Measurements from ENCODE around the gene CIAO2B. TPM values are rescaled to one million over a fixed set of nuclear protein-coding genes. Genes with fewer than 3 reads are reported as not detected.
"Not testable (repeated sequence)": the region's sequence is repeated elsewhere in the genome, so short reads cannot be mapped to it uniquely, and the experiment has no call there.

Gene CIAO2B
- total RNA-seq, 2 donors from 2014 or later: 105 to 146 TPM

- Histone ChIP-seq H3K4me3 (no peak overlapping the region), H3K27me3 (no peaks in the 10 kb centered on the region), H3K36me3 (no peaks in the 10 kb centered on the region), H3K27ac (peak overlapping the region; percentile 22), H3K9me3 (no peaks in the 10 kb centered on the region), H3K9ac (ENCODE audit: low read depth in 2 of 2, low read length in 2 of 2) (peak overlapping the region in 1 of 2 donors; percentile 2), H3K4me1 (peaks cover 4% of the 10 kb centered on the region)
- intact Hi-C loops (cut with DNase I): no loop called here
- TF ChIP-seq, protein P1, sequence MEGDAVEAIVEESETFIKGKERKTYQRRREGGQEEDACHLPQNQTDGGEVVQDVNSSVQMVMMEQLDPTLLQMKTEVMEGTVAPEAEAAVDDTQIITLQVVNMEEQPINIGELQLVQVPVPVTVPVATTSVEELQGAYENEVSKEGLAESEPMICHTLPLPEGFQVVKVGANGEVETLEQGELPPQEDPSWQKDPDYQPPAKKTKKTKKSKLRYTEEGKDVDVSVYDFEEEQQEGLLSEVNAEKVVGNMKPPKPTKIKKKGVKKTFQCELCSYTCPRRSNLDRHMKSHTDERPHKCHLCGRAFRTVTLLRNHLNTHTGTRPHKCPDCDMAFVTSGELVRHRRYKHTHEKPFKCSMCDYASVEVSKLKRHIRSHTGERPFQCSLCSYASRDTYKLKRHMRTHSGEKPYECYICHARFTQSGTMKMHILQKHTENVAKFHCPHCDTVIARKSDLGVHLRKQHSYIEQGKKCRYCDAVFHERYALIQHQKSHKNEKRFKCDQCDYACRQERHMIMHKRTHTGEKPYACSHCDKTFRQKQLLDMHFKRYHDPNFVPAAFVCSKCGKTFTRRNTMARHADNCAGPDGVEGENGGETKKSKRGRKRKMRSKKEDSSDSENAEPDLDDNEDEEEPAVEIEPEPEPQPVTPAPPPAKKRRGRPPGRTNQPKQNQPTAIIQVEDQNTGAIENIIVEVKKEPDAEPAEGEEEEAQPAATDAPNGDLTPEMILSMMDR (IDR thresholded peaks at IDR 0.05): no peak
- DNase-seq: peak; percentile 61
These were observed 25.5 kb upstream of the CIAO2B start for GRCh38 chr16:66959704-66960161.

DNA sequence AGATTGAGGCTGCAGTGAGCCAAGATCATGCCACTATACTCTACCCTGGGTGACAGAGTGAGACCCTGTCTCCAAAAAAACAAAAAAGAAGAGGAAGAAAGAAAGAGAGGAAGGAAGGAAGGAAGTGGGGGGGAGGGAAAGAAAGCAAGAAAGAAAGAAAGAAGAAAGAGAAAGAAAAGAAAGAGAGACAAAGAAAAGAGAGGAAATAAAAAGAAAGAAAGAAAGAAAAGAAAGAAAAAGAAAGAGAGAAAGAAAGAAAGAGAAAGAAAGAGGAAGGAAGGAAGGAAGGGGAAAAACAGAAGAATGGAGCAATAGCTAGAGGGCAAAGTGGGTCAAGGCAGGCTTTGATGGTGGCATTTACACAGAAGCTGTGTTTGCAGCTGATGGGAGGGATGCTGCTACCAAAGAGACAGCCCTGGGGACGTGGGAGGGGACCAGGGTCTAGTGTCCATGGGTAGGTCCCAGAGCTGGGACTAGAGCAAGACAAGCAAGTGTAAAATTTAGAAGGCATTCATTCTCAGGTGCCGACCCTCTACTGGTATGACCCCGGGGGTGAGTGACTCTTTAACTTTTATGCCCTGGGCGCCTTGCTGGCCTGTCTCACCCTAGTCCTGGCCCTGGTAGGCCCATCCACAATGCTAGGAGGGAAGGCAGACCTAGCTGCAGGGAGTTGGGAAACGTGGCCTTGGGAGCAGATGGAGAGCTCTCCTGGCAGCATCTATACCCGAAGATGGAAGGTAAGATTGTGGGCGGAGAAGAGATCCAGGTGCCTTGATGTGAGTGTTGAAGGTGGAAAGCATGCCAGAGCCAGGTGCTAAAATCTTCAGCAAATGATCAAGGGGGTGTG is 24.9 kb upstream of the CIAO2B start:
- no peak overlapping the region for H3K4me3 ChIP-seq
- peak overlapping the region in 1 of 2 donors; percentile 2 for H3K9ac ChIP-seq (ENCODE audit: low read depth in 2 of 2, low read length in 2 of 2)
- H3K9me3 ChIP-seq: no peaks in the 10 kb centered on the region
- H3K27ac ChIP-seq: no peak overlapping the region
- TF ChIP-seq, protein P1 (IDR thresholded peaks at IDR 0.05): no peak
- no peaks in the 10 kb centered on the region for H3K27me3 ChIP-seq
- peaks cover 4% of the 10 kb centered on the region for H3K4me1 ChIP-seq
- intact Hi-C loops (cut with DNase I): no loop called here
- no peaks in the 10 kb centered on the region for H3K36me3 ChIP-seq
- no peak for DNase-seq

DNA sequence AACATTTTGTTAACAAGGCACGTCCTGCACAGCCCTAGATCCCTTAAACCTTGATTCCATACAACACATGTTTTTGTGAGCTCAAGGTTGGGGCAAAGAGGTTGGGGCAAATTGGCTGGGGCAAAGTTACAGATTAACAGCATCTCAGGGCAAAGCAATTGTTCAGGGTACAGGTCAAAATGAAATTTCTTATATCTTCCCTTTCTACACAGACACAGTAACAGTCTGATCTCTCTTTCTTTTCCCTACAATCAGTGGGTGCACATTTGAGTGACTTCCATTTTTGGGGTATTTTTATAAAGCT is 21.9 kb upstream of the CIAO2B start:
- H3K27me3 ChIP-seq; intact Hi-C loops (cut with DNase I); H3K36me3 ChIP-seq; H3K9me3 ChIP-seq; H3K9ac ChIP-seq (ENCODE audit: low read depth in 2 of 2, low read length in 2 of 2); H3K4me3 ChIP-seq; DNase-seq; H3K4me1 ChIP-seq: not testable (repeated sequence)
- peak overlapping the region; percentile 39 for H3K27ac ChIP-seq

GRCh38 chr16:66955363-66956153 is 21.4 kb upstream of the CIAO2B start:
- H3K27me3 ChIP-seq; DNase-seq; H3K9ac ChIP-seq (ENCODE audit: low read depth in 2 of 2, low read length in 2 of 2); H3K4me3 ChIP-seq; intact Hi-C loops (cut with DNase I); H3K4me1 ChIP-seq; H3K9me3 ChIP-seq; H3K36me3 ChIP-seq: not testable (repeated sequence)
- peak overlapping the region; percentile 39 for H3K27ac ChIP-seq

GRCh38 chr16:66954097-66954659 is 20.0 kb upstream of the CIAO2B start:
- TF ChIP-seq, protein P1 (IDR thresholded peaks at IDR 0.05): peak; percentile 81
- Histone ChIP-seq H3K4me3 (no peak overlapping the region), H3K27ac (peak overlapping the region; percentile 62), H3K36me3 (no peaks in the 10 kb centered on the region), H3K4me1 (peaks cover 4% of the 10 kb centered on the region), H3K27me3 (no peaks in the 10 kb centered on the region), H3K9me3 (no peaks in the 10 kb centered on the region), H3K9ac (ENCODE audit: low read depth in 2 of 2, low read length in 2 of 2) (peak overlapping the region in 1 of 2 donors; percentile 71)
- intact Hi-C loops (cut with DNase I): no loop called here
- peak; percentile 94 for DNase-seq

DNA sequence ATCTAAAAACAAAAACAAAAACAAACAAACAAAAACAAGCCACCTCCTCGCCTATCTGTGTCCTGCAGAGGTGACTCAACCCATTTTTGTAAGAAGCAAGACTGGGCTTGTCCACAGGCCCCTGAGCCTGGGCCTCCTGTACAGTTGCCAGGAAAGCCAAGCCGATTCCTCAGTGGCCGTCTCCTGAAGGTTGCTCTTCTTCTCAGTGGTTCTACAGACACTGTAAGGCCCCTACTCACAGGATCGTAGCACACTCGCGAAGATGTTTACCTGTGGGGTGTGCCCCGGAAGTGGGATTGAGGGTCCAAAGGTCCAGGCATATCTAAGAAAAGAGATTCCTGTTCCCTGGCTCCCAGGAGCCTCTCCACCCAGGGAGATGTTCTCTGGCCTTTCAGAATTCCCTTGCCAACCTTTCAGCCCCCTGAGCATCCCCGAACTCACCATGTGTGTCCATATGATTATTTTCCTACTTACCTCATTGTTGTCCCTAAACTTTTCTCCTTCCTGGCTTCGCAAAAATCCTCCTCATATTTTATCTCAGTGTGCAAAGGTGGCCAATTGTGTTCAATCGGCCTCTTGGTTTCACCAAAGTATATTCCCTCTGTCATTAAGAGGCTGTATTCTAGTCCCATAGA is 19.4 kb upstream of the CIAO2B start:
- Histone ChIP-seq H3K36me3 (no peaks in the 10 kb centered on the region), H3K9me3 (no peaks in the 10 kb centered on the region), H3K4me3 (no peak overlapping the region), H3K27me3 (no peaks in the 10 kb centered on the region), H3K4me1 (peaks cover 4% of the 10 kb centered on the region), H3K9ac (ENCODE audit: low read depth in 2 of 2, low read length in 2 of 2) (peak overlapping the region in 1 of 2 donors; percentile 71), H3K27ac (peak overlapping the region; percentile 62)
- TF ChIP-seq, protein P1 (IDR thresholded peaks at IDR 0.05): no peak
- peak; percentile 88 for DNase-seq
- intact Hi-C loops (cut with DNase I): no loop called here
